ENCODE results near the gene FAM78B.

GRCh38 chr1:166113630-166114029 is 53.2 kb downstream of the FAM78B start:
- TF ChIP-seq KDM1A (IDR thresholded peaks at IDR 0.05; ENCODE audit: borderline replicate concordance): no peak
- no peak for TF ChIP-seq CTCF (IDR thresholded peaks at IDR 0.05 in 2 of 3, conservative IDR thresholded peaks at IDR 0.05 in 1 of 3; ENCODE audit: control insufficient read depth in 2 of 3, extremely low read depth in 1 of 3, insufficient read depth in 1 of 3, low read depth in 3 of 3, low read length in 3 of 3)
- no peak for TF ChIP-seq ZNF687 (IDR thresholded peaks at IDR 0.05)
- no peak for TF ChIP-seq ETV6 (conservative IDR thresholded peaks at IDR 0.05 in 1 of 2, IDR thresholded peaks at IDR 0.05 in 1 of 2; ENCODE audit: borderline replicate concordance in 1 of 2, low read depth in 1 of 2)
- no peak for TF ChIP-seq JUNB (IDR thresholded peaks at IDR 0.05)

Measured in GM12878 (cell line).